ENCODE data around the gene HNRNPM.

HNRNPM gene

DNA sequence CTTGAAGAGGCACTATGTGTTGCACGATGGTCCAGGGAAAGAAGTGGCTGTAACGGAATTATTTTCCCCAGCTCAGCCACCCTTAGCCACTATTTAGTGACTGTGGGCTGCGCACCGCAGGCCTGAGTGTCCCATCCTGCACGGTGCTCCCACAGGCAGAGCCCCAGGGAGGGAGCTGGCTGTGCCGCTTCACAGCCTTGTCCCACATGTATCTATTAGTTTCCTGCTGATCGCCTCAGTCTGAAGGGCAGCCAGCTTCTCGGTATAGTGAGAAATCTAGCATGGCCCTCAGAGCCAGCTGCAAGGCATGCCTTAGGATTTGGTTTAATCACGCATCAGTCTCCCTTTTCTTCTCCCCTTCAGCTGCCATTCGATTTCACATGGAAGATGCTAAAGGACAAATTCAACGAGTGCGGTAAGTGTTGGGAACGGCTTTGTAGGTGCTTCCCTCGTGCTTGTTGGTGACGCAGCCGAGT is 41.9 kb downstream of the HNRNPM start:
- Histone ChIP-seq H3K4me3 (ENCODE audit: low read length) (no peak overlapping the region), H3K27me3 (ENCODE audit: insufficient read depth, low read length) (no peaks in the 10 kb centered on the region), H3K4me1 (ENCODE audit: insufficient read depth, low read length) (peaks cover 34% of the 10 kb centered on the region), H3K36me3 (ENCODE audit: insufficient read depth, low read length) (peaks cover 69% of the 10 kb centered on the region), H2AFZ (ENCODE audit: low read depth, low read length) (no peak overlapping the region), H3K9me3 (ENCODE audit: low read length) (no peaks in the 10 kb centered on the region)

DNA sequence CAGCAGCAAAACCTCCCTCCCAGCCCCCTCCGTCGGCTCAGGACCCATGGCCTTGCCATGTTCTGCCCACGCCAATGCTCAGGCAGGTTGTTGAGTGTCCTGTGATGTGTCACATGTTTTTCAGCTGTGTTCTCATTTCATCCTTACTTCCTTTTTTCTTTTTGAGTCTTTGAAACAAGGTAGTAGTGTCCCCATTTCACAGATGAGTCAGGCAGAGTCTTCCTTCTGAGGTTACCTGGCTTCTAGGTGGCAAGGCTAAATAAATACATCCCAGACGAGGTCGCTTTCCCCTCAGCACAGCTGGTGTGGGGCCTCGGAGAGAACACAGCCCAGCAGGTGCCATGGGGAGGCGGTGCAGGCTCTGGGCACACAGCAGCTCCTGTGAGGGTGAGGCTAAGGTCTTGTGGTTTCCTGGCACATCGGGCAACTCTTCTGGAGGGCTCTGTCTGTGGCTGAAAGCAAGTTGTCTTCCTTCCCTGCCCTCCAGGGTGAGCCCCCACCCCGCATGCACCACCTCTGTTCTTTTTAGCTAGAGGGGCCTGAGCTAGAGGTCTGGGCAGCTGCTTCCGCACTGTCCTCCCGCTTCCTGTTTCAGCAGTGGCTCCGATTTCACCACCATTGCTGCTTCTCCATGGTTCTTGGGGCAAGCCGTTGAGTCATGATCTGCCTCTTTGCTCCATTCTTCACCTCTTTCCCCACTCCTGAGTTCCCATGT is 42.5 kb downstream of the HNRNPM start:
- H3K36me3 ChIP-seq (ENCODE audit: insufficient read depth, low read length) = peaks cover 66% of the 10 kb centered on the region

DNA sequence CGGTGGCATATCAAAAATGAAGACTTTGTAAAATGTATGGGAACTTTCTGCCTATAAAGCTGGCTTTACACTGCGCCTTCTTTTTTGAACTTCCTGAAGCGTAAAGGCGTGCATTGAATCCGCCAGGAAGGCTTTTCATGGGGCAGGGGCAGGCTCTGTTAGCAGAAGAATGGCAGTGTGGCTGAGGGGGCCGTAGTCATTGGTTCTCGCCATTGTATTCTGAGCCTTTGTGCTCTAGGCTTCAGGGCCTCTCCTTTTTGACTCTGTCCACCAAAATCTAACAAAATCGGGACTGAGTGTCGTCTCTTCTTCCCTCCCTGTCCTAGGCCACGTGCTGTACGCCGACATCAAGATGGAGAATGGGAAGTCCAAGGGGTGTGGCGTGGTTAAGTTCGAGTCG is 43.6 kb downstream of the HNRNPM start:
- Histone ChIP-seq H3K9me3 (ENCODE audit: low read length) (no peaks in the 10 kb centered on the region), H3K27me3 (ENCODE audit: insufficient read depth, low read length) (no peaks in the 10 kb centered on the region), H3K36me3 (ENCODE audit: insufficient read depth, low read length) (peaks cover 55% of the 10 kb centered on the region), H2AFZ (ENCODE audit: low read depth, low read length) (no peak overlapping the region), H3K4me3 (ENCODE audit: low read length) (no peak overlapping the region), H3K4me1 (ENCODE audit: insufficient read depth, low read length) (peaks cover 34% of the 10 kb centered on the region)

More for the DNA sequence above, 42.5 kb downstream of the HNRNPM start:
- no peak overlapping the region for H3K4me3 ChIP-seq (ENCODE audit: low read length)
- H3K4me1 ChIP-seq (ENCODE audit: insufficient read depth, low read length) = peaks cover 34% of the 10 kb centered on the region
- no peaks in the 10 kb centered on the region for H3K9me3 ChIP-seq (ENCODE audit: low read length)
- H3K27me3 ChIP-seq (ENCODE audit: insufficient read depth, low read length) = no peaks in the 10 kb centered on the region
- no peak overlapping the region for H2AFZ ChIP-seq (ENCODE audit: low read depth, low read length)

DNA sequence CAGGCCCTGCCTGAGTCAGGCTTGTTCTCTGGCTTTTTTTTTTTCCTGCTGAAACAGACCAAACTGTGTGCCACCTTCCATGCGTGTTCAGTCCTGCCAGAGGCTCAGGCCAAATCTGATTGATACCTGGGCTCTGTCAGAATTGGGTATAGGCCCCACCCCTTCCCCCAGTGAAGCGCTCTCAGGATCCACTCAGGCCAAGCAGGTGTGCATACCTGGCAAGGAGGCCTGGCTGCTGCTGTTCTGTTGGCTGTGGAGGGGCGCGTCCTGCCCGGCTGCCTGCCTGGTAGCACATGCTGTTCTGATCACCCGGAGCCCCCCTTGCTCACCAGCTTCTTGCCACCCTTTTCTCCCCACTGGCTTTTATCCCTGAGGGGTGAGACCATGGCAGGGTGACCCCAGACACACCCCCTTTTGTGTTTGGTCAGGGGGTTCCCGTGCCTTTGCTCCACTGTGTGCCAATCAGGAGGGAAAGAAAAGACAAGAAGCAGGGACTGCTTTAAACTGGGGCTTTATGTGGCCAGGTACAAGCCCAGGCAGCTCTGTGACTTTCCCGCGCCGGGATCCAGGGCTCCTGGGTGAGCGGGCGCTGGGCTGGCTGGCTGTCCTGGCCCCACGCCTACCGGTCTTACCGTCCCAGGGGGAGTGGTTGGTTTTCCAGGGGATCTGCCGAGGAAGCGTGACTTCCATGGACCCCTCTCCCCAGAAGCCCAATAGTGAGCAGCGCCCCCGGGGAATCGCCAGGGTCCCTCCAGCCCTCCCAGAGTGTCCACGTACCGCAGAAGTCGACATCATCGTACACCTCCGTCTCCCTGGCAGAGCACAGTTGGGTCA is 45.0 kb downstream of the HNRNPM start:
- Histone ChIP-seq H3K4me3 (ENCODE audit: low read length) (no peak overlapping the region), H3K4me1 (ENCODE audit: insufficient read depth, low read length) (peaks cover 34% of the 10 kb centered on the region), H3K27me3 (ENCODE audit: insufficient read depth, low read length) (no peaks in the 10 kb centered on the region), H3K9me3 (ENCODE audit: low read length) (no peaks in the 10 kb centered on the region), H2AFZ (ENCODE audit: low read depth, low read length) (no peak overlapping the region), H3K36me3 (ENCODE audit: insufficient read depth, low read length) (peaks cover 41% of the 10 kb centered on the region)

DNA sequence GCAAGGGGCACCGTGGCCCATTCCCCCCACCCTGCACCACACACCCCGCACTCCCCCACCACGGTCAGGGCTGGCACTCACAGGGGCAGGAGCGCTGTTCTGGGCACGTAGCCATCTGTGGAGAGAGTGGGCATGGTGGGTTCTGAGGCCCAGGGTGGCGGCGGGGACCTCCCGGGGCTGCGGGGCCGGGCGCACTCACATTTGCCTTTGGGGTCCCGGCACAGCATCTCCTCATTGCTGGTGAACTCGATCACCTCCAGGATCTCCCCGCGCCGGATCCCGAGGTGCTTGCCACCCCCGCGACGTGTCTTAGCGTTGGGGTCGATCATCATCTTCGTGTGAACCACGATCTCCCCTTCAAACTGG is 45.6 kb downstream of the HNRNPM start:
- Histone ChIP-seq H2AFZ (ENCODE audit: low read depth, low read length) (no peak overlapping the region), H3K4me1 (ENCODE audit: insufficient read depth, low read length) (peaks cover 34% of the 10 kb centered on the region), H3K27me3 (ENCODE audit: insufficient read depth, low read length) (no peaks in the 10 kb centered on the region), H3K9me3 (ENCODE audit: low read length) (no peaks in the 10 kb centered on the region), H3K4me3 (ENCODE audit: low read length) (no peak overlapping the region), H3K36me3 (ENCODE audit: insufficient read depth, low read length) (peaks cover 35% of the 10 kb centered on the region)

DNA sequence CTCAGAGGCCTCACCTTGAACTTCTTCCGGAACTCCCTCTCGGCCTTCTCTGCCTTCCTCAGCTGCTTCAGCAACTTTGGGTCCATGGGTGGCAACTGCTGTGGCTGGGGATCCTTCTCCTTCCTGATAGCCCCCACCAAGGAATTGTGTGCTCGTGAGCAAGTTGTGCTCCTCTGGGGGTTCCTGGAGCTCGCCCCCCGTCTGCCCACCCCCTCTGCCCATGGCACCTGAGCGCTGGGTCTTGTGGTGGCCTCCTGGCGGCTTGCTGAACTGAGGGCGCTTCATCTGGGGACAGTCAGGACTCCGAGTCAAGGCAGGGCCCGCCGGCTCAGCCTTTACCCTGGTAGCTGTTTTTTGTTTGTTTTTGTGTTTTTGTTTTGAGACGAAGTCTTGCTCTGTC is 46.1 kb downstream of the HNRNPM start:
- H3K36me3 ChIP-seq (ENCODE audit: insufficient read depth, low read length) = peaks cover 30% of the 10 kb centered on the region
- no peaks in the 10 kb centered on the region for H3K9me3 ChIP-seq (ENCODE audit: low read length)
- H3K4me3 ChIP-seq (ENCODE audit: low read length) = no peak overlapping the region
- peaks cover 34% of the 10 kb centered on the region for H3K4me1 ChIP-seq (ENCODE audit: insufficient read depth, low read length)
- no peak overlapping the region for H2AFZ ChIP-seq (ENCODE audit: low read depth, low read length)
- H3K27me3 ChIP-seq (ENCODE audit: insufficient read depth, low read length) = no peaks in the 10 kb centered on the region

DNA sequence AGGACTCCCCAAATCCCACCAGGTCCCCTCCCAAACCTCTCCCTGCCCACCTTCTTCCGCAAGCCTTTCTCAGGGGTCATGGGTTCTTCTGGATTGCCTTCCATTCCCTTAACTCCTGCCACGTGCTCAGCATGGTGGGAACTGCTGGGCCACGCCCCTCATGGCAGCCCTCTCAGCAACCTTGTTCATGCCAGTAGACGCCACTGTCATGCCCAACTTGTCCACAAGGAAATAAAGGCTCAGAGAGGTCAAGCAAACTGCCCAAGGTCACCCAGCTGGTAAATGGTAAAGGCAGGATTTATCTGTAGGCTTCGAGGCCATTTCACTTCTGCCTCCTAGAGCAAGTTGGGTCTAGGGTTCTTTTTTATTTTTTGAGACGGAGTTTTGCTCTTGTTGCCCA is 46.8 kb downstream of the HNRNPM start:
- no peak overlapping the region for H3K4me3 ChIP-seq (ENCODE audit: low read length)
- no peaks in the 10 kb centered on the region for H3K27me3 ChIP-seq (ENCODE audit: insufficient read depth, low read length)
- no peaks in the 10 kb centered on the region for H3K9me3 ChIP-seq (ENCODE audit: low read length)
- no peak overlapping the region for H2AFZ ChIP-seq (ENCODE audit: low read depth, low read length)
- peaks cover 29% of the 10 kb centered on the region for H3K4me1 ChIP-seq (ENCODE audit: insufficient read depth, low read length)
- H3K36me3 ChIP-seq (ENCODE audit: insufficient read depth, low read length) = peaks cover 23% of the 10 kb centered on the region

DNA sequence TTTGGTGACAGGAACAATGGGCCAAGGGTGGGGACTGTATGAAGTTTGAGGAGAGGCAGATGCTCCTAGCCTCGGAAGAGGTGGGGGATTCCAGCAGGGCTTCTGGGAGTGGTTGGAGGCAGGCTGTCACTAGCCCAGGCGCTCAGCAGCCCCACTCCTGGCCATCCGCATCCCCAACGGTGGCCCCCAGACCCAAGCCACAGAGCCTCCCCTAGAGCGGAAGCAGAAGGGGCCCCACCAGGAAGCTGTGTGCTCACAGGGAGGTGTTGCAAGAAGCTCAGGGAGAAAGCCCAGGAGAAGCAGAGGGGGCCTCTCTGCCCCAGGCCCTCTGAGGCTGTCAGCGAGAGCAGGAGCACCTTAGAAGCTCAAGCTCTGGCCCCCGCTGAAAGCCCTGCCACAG is 49.4 kb downstream of the HNRNPM start:
- no peaks in the 10 kb centered on the region for H3K27me3 ChIP-seq (ENCODE audit: insufficient read depth, low read length)
- peaks cover 3% of the 10 kb centered on the region for H3K4me1 ChIP-seq (ENCODE audit: insufficient read depth, low read length)
- no peaks in the 10 kb centered on the region for H3K9me3 ChIP-seq (ENCODE audit: low read length)
- no peak overlapping the region for H2AFZ ChIP-seq (ENCODE audit: low read depth, low read length)
- peaks cover 7% of the 10 kb centered on the region for H3K36me3 ChIP-seq (ENCODE audit: insufficient read depth, low read length)
- H3K4me3 ChIP-seq (ENCODE audit: low read length) = no peak overlapping the region

DNA sequence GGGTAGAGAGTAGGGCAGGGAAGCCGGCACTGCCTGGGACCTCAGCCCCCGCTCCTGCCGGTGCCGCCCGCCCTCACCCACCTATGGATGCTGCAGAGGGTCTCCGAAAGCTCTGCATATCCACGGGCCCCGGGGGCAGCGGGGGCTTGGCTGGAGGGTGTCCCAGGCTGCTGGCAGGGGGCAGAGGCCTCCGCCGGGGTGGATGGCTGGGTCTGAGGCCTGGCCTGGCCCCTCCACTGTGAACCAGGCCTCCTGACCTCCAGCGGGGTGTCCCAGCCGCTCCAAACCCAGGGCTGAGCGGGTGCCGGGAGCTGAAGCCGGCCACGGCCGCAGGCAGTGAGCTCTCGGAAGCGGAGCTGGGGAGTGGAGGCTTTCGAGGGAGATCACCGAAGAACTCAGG is 53.5 kb downstream of the HNRNPM start:
- Histone ChIP-seq H3K4me3 (ENCODE audit: low read length) (no peak overlapping the region), H3K9me3 (ENCODE audit: low read length) (no peaks in the 10 kb centered on the region), H3K4me1 (ENCODE audit: insufficient read depth, low read length) (no peaks in the 10 kb centered on the region), H3K27me3 (ENCODE audit: insufficient read depth, low read length) (no peaks in the 10 kb centered on the region), H2AFZ (ENCODE audit: low read depth, low read length) (no peak overlapping the region), H3K36me3 (ENCODE audit: insufficient read depth, low read length) (no peaks in the 10 kb centered on the region)

DNA sequence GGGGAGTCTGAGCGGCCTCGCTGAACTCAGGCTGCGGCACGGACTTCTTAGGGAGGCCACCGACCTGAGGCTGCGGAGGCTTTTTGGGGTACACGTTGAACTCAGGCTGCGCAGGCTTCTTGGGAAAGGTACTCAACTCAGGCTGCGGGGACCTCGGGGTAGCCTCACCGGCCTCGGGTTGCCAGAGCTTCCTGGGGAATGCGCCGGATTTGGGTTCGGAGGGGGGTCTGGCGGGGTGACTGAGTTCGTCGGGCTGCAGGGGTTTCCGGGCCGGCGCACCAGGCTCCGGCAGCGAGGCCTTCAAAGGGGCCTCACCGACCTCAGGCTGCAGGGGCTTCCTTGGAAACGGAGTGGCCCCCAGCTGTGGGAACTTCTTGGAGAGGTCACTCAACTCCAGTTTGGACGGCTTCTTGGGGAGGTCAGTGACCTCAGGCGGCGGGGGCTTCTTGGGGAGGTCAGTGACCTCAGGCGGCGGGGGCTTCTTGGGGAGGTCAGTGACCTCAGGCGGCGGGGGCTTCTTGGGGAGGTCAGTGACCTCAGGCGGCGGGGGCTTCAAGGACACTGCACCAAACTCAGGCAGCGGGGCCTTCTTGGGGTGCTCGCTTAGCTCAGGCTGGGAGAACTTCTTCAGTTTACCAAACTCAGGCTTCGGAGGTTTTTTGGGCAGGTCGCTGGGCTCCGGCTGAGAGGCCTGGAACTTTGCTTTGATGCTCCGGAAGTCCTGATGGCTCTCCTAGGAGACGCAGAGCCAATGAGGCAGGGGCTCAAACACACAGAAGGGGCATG is 54.5 kb downstream of the HNRNPM start:
- H3K4me1 ChIP-seq (ENCODE audit: insufficient read depth, low read length) = no peaks in the 10 kb centered on the region
- no peak overlapping the region for H2AFZ ChIP-seq (ENCODE audit: low read depth, low read length)
- no peaks in the 10 kb centered on the region for H3K9me3 ChIP-seq (ENCODE audit: low read length)
- H3K27me3 ChIP-seq (ENCODE audit: insufficient read depth, low read length) = no peaks in the 10 kb centered on the region
- no peak overlapping the region for H3K4me3 ChIP-seq (ENCODE audit: low read length)
- H3K36me3 ChIP-seq (ENCODE audit: insufficient read depth, low read length) = no peaks in the 10 kb centered on the region

DNA sequence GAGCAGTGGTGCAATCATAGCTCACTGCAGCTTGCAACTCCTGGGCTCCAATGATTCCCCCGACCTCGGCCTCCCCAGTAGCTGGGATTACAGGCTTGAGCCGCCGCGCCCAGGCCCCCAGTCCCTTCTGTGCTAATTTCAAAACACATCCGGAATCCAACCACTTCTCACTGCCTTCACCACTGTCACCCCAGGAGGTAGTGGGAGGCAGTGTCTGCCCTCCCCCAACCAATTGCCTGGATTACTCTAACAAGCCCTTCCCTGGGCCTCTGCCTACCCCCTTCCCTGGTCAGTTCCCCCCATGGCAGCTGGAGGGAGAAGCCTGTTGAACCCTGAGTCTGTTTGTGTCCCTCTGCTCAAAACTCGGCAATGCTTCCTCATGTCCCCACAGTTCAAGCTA is 55.4 kb downstream of the HNRNPM start:
- Histone ChIP-seq H3K9me3 (ENCODE audit: low read length) (no peaks in the 10 kb centered on the region), H2AFZ (ENCODE audit: low read depth, low read length) (no peak overlapping the region), H3K4me1 (ENCODE audit: insufficient read depth, low read length) (no peaks in the 10 kb centered on the region), H3K4me3 (ENCODE audit: low read length) (no peak overlapping the region), H3K27me3 (ENCODE audit: insufficient read depth, low read length) (no peaks in the 10 kb centered on the region), H3K36me3 (ENCODE audit: insufficient read depth, low read length) (no peaks in the 10 kb centered on the region)

DNA sequence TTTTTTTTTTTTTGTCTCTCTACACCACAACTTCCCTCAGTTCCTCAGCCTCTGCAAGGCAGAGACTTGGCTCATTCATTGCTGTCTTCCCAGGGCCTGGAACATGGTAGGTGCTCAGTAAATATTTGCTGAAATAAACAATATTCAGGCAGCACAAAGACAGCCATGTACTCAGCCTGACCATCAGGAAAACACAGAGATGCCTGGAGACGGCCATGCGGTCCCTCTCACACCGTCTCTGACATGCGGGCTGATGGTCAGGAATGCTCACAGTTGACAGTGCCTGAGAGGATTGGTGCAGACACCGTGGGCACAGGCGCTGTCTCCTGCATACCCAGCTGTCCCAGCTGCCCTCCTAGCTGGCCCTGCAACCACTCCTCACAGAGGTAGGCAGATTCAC is 56.7 kb downstream of the HNRNPM start:
- Histone ChIP-seq H2AFZ (ENCODE audit: low read depth, low read length) (no peak overlapping the region), H3K36me3 (ENCODE audit: insufficient read depth, low read length) (no peaks in the 10 kb centered on the region), H3K27me3 (ENCODE audit: insufficient read depth, low read length) (no peaks in the 10 kb centered on the region), H3K4me1 (ENCODE audit: insufficient read depth, low read length) (peaks cover 7% of the 10 kb centered on the region), H3K9me3 (ENCODE audit: low read length) (no peaks in the 10 kb centered on the region), H3K4me3 (ENCODE audit: low read length) (no peak overlapping the region)

DNA sequence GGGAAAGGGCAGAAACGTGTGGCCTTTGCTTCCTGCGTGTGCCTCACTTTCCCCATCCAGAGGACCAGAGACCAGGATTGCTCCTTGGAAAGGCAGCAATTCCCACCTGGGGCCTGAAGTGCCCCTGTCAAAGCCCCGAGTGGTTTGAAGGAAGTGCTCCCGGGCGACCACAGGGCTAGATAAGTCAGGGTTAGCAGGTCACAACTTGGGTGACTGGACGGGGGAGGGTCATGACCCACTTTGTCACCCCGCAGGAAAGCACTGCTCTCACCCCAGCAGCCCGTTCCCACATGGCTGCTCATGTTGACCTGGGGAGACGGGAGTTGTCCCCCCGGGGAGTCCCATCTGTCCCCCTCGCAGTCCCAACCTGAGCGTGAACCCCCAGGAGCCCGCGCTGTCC is 57.2 kb downstream of the HNRNPM start:
- no peaks in the 10 kb centered on the region for H3K27me3 ChIP-seq (ENCODE audit: insufficient read depth, low read length)
- no peak overlapping the region for H2AFZ ChIP-seq (ENCODE audit: low read depth, low read length)
- H3K4me1 ChIP-seq (ENCODE audit: insufficient read depth, low read length) = peaks cover 7% of the 10 kb centered on the region
- no peaks in the 10 kb centered on the region for H3K36me3 ChIP-seq (ENCODE audit: insufficient read depth, low read length)
- no peak overlapping the region for H3K4me3 ChIP-seq (ENCODE audit: low read length)
- no peaks in the 10 kb centered on the region for H3K9me3 ChIP-seq (ENCODE audit: low read length)
